ENCODE results near the gene RTP5. TPM values are rescaled to one million over a fixed set of nuclear protein-coding genes. Genes with fewer than 3 reads are reported as not detected.
A peak's percentile ranks its signal among the peaks of the same experiment; 100 is the strongest.

Gene RTP5
- total and polyA plus RNA-seq, 10 donors = 0.34 to 2.2 (median 0.86) TPM

DNA sequence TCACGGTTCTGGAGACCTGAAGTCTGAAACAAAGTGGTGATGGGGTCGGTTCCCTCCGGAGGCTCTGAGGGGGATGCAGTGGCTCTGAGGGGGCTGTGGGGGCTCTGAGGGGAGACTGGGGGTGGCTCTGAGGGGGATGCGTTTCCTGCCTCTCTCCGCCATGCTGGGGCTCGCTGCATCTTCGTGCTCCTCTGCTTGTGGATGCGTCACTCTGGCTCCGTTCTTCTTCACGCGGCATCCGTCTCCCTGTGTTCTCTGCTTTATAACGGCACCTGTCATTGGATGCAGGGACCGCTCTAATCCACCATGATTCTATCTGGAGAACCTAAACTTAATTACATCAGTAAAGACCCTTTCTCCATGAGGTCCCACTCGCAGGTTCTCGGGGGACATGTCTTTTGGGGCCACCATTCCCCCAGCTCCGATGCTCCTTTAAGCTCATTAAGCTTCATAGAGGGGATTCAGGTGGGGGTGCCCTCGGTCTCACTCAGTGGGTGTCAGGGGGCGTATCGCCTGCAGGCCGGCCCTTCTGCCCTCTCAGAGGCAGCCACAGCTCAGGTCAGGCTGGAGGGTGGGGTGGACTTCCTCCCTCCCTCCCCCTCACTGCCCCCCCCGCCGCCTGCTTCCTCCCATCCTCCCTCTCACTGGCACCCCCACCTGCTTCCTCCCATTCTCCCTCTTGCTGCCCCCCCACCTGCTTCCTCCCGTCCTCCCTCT, 18.4 kb downstream of the RTP5 start:
- no peak for DNase-seq
- peaks cover 0 to 45% (median 0%) of the 10 kb centered on the region in 6 donors for H3K36me3 ChIP-seq
- WGBS, 5 donors = 76 to 89% (median 83%) methylated on average over 21 to 23 of the region's 24 CpGs
- H3K27ac ChIP-seq = peak overlapping the region in 1 of 8 donors; percentile 63
- no peak overlapping the region for H3K4me3 ChIP-seq
- H3K4me1 ChIP-seq = peaks cover 3 to 46% (median 8%) of the 10 kb centered on the region in 6 donors
- H3K27me3 ChIP-seq (replicated peaks in 1 of 7) = no peaks in the 10 kb centered on the region
- TF ChIP-seq, protein P1, sequence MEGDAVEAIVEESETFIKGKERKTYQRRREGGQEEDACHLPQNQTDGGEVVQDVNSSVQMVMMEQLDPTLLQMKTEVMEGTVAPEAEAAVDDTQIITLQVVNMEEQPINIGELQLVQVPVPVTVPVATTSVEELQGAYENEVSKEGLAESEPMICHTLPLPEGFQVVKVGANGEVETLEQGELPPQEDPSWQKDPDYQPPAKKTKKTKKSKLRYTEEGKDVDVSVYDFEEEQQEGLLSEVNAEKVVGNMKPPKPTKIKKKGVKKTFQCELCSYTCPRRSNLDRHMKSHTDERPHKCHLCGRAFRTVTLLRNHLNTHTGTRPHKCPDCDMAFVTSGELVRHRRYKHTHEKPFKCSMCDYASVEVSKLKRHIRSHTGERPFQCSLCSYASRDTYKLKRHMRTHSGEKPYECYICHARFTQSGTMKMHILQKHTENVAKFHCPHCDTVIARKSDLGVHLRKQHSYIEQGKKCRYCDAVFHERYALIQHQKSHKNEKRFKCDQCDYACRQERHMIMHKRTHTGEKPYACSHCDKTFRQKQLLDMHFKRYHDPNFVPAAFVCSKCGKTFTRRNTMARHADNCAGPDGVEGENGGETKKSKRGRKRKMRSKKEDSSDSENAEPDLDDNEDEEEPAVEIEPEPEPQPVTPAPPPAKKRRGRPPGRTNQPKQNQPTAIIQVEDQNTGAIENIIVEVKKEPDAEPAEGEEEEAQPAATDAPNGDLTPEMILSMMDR (IDR thresholded peaks at IDR 0.05 in 8 of 11, conservative IDR thresholded peaks at IDR 0.05 in 3 of 11) = no peak
- no peak for TF ChIP-seq POLR2AphosphoS5 (IDR thresholded peaks at IDR 0.05)
- TF ChIP-seq POLR2A (IDR thresholded peaks at IDR 0.05) = no peak
- intact Hi-C loops (cut with DNase I; ENCODE audit: low total_unique reads) = no loop called here
- peaks cover 0 to 6% (median 0%) of the 10 kb centered on the region in 8 donors for H3K9me3 ChIP-seq

DNA sequence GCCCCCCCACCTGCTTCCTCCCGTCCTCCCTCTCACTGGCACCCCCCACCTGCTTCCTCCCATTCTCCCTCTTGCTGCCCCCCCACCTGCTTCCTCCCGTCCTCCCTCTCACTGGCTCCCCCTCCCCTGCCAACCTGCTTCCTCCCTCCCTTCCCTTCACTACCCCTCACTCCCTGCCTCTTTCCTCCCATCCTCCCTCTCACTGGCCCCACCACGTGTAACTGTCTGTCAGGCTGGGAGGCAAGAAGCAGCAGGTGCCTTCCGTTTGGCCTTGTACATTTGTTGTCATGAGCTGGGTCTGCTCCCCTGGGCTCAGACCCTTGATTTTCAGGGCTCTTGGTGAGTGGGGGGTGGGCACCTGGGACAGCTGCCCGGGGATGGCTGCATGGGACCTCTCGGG, 19.1 kb downstream of the RTP5 start:
- DNase-seq = no peak
- H3K9me3 ChIP-seq = peaks cover 0 to 6% (median 0%) of the 10 kb centered on the region in 8 donors
- no peak overlapping the region for H3K4me3 ChIP-seq
- 36 to 59% (median 45%) methylated on average over 5 of the region's 6 CpGs for WGBS, 5 donors
- peaks cover 0 to 39% (median 2%) of the 10 kb centered on the region in 6 donors for H3K4me1 ChIP-seq
- TF ChIP-seq POLR2AphosphoS5 (IDR thresholded peaks at IDR 0.05) (no peak), POLR2A (IDR thresholded peaks at IDR 0.05) (no peak)
- TF ChIP-seq, protein P1 (IDR thresholded peaks at IDR 0.05 in 8 of 11, conservative IDR thresholded peaks at IDR 0.05 in 3 of 11) = no peak
- H3K27me3 ChIP-seq (replicated peaks in 1 of 7) = no peaks in the 10 kb centered on the region
- intact Hi-C loops (cut with DNase I; ENCODE audit: low total_unique reads) = no loop called here
- H3K36me3 ChIP-seq = peaks cover 0 to 45% (median 0%) of the 10 kb centered on the region in 6 donors
- peak overlapping the region in 1 of 8 donors; percentile 64 for H3K27ac ChIP-seq

DNA sequence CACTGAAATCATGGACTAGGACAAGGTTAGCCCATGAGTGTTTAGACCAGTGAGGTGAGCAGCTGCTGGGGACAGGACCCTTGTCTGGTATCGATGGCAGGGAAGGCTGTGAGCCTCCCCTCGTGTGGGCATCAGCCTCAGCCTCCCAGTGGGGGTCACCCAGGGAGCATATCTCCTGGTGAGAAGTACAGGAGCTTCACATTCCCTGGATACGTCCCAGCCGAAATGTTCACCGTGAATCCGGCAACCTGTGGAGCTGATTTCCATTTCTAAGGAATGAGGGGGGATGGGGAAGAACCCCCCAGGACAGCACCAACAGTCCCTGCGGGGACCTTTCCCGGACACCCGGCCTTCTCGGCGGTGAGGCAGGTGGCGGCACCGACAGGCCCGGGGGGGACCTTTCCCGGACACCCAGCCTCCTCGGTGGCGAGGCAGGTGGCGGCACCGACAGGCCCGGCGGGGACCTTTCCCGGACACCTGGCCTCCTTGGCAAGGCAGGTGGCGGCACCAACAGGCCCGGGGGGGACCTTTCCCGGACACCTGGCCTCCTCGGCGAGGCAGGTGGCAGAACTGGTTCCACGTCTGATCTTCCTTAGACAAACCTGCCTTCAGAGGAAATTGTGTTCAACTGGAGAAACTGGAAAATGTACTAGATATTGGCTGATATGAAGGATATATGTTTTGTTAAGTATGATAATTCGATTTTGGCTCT, 21.2 kb downstream of the RTP5 start:
- WGBS, 5 donors = 94 to 97% (median 95%) methylated on average over 25 to 29 of the region's 29 CpGs
- no peak for DNase-seq
- Histone ChIP-seq H3K4me3 (no peak overlapping the region), H3K36me3 (peaks cover 0 to 28% (median 0%) of the 10 kb centered on the region in 6 donors), H3K9me3 (peaks cover 0 to 6% (median 0%) of the 10 kb centered on the region in 8 donors), H3K27me3 (replicated peaks in 1 of 7) (no peaks in the 10 kb centered on the region), H3K4me1 (peaks cover 0 to 27% (median 6%) of the 10 kb centered on the region in 6 donors), H3K27ac (no peak overlapping the region)
- TF ChIP-seq, protein P1 (IDR thresholded peaks at IDR 0.05 in 8 of 11, conservative IDR thresholded peaks at IDR 0.05 in 3 of 11) = no peak
- intact Hi-C loops (cut with DNase I; ENCODE audit: low total_unique reads) = no loop called here
